ENCODE results near the gene ZNF132.

GRCh38 chr19:58398087-58398486, 41.9 kb downstream of the ZNF132 start:
- TF ChIP-seq POLR2A (IDR thresholded peaks at IDR 0.05; ENCODE audit: low read depth, low read length) (no peak), TAF1 (IDR thresholded peaks at IDR 0.05; ENCODE audit: borderline replicate concordance, low read depth, low read length) (no peak)

Data from GM12892 (cell line).